Transverse colon (tissue), 4 donors: Measurements from ENCODE around the gene CACNB2. TPM values are rescaled to one million over a fixed set of nuclear protein-coding genes. Genes with fewer than 3 reads are reported as not detected.
A peak's percentile ranks its signal among the peaks of the same experiment; 100 is the strongest.

Experiments
- DNase-seq: peaks from one replicate; pipeline ENCODE4 v3.0.0-alpha.2; 2019
- H3K27ac ChIP-seq, 4 donors: fragments of 200-600 bp; sonication (generic); 2 replicates each; pipeline ENCODE4 v1.5.1; 2016 to 2018; ENCODE audit warnings: inconsistent platforms in 4 of 4
- H3K27me3 ChIP-seq: fragments of 200-600 bp; sonication (generic); 2 replicates; pipeline ENCODE4 v1.5.1; 2017; ENCODE audit warnings: inconsistent platforms
- H3K36me3 ChIP-seq, 4 donors: fragments of 200-600 bp; sonication (generic); 2 replicates each; pipeline ENCODE4 v1.5.1; 2017 to 2019; ENCODE audit warnings: inconsistent platforms in 4 of 4
- H3K4me1 ChIP-seq, 4 donors: fragments of 200-600 bp; sonication (generic); 2 replicates each; pipeline ENCODE4 v1.5.1; 2017 to 2020; ENCODE audit warnings: inconsistent platforms in 4 of 4
- H3K4me3 ChIP-seq, 4 donors: fragments of 200-600 bp; sonication (generic); 1 replicate in 1 of 4; 2 replicates in 3 of 4; pipeline versions ENCODE4 v1.5.1 to v1.6.1; 2017 to 2019; ENCODE audit warnings: inconsistent platforms in 4 of 4
- H3K9me3 ChIP-seq, 2 donors: fragments of 200-600 bp; sonication (generic); 2 replicates each; pipeline ENCODE4 v1.5.1; 2017 to 2019; ENCODE audit warnings: inconsistent platforms in 2 of 2
- EP300 ChIP-seq: sonication (generic); formaldehyde crosslinking; IDR thresholded peaks from one replicate; pipeline ENCODE4 v1.6.1; 2017; ENCODE audit warnings: antibody characterized with exemption, low read depth
- POLR2A ChIP-seq: fragments of 450-650 bp; IDR thresholded peaks from one replicate; pipeline ENCODE4 v1.6.1; 2016; ENCODE audit warnings: antibody characterized with exemption, mild to moderate bottlenecking, moderate library complexity
- POLR2AphosphoS5 ChIP-seq, 3 donors: sonication (generic); formaldehyde crosslinking; IDR thresholded peaks; one replicate each; pipeline ENCODE4 v1.6.1; 2016; ENCODE audit warnings: antibody characterized with exemption in 3 of 3
- WGBS, 2 donors: methylation state at CpG; one replicate each; pipeline ENCODE4 v1.1.5; 2018; ENCODE audit warnings: low coverage in 1 of 2; 5-methylcytosine and 5-hydroxymethylcytosine counted together
- in situ Hi-C, 4 donors: fragments of 200-750 bp; cut with MboI; loops; one replicate each; pipeline versions ENCODE4 v1.15.0 to v1.15.1; 2017; ENCODE audit warnings: low sequenced_read_pairs in 3 of 4, low pct_ligation_motif_present in 1 of 4, low pct_unique_long_range_greater_than_20kb in 1 of 4
- intact Hi-C: fragments of 100-400 bp; cut with DNase I; formaldehyde crosslinking; loops from one replicate; pipeline ENCODE4 v1.15.1; 2023; ENCODE audit warnings: low total_unique reads
- total RNA-seq, 4 donors: library from RNA; depleted of rRNA; stranded (reverse); fragments of >200 nt; gene quantifications; one replicate each; pipeline ENCODE4 v1.1.0, GENCODE V29; 2016
- TF ChIP-seq, protein P1 (sequence below), 5 experiments: fragments of 200-600 bp in 3 of 5; fragments of 450-650 bp in 2 of 5; sonication (generic) in 3 of 5; IDR thresholded peaks; 1 replicate in 2 of 5; 2 replicates in 3 of 5; pipeline ENCODE4 v1.5.1; 2016 to 2017; ENCODE audit warnings: antibody characterized with exemption in 5 of 5, inconsistent platforms in 3 of 5, mild to moderate bottlenecking in 2 of 5, moderate library complexity in 1 of 5

The CACNB2 gene
- total RNA-seq, 4 donors from 2014 or later: 16.2 to 338 (median 23.7) TPM

DNA sequence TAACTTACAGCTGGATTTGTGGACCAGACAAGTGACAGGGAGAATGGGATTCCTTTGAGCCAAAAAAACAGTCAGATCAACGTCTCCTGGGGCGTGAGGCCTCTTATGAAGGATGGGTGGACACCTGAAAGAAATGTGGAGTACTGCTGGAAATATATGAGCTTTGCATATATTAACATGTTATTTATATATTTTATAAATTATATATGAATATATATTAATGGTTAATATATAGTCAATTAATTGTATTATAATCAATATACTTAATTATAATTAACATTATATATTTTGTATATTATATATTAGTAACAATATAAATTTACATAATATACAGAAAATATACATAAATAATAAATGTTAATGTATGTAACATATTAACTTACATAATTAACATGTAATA is 57.5 kb downstream of the CACNB2 start:
- Histone ChIP-seq H3K4me1 (peaks cover 0 to 30% (median 11%) of the 10 kb centered on the region in 4 donors), H3K9me3 (no peaks in the 10 kb centered on the region), H3K27ac (peak overlapping the region in 3 of 4 donors; percentile 67 to 83 (median 71)), H3K27me3 (no peaks in the 10 kb centered on the region), H3K36me3 (no peaks in the 10 kb centered on the region), H3K4me3 (no peak overlapping the region)
- in situ Hi-C loops: no loop called here
- TF ChIP-seq EP300 (no peak), POLR2AphosphoS5 (IDR thresholded peaks at IDR 0.05) (no peak), POLR2A (no peak)
- TF ChIP-seq, protein P1, sequence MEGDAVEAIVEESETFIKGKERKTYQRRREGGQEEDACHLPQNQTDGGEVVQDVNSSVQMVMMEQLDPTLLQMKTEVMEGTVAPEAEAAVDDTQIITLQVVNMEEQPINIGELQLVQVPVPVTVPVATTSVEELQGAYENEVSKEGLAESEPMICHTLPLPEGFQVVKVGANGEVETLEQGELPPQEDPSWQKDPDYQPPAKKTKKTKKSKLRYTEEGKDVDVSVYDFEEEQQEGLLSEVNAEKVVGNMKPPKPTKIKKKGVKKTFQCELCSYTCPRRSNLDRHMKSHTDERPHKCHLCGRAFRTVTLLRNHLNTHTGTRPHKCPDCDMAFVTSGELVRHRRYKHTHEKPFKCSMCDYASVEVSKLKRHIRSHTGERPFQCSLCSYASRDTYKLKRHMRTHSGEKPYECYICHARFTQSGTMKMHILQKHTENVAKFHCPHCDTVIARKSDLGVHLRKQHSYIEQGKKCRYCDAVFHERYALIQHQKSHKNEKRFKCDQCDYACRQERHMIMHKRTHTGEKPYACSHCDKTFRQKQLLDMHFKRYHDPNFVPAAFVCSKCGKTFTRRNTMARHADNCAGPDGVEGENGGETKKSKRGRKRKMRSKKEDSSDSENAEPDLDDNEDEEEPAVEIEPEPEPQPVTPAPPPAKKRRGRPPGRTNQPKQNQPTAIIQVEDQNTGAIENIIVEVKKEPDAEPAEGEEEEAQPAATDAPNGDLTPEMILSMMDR (IDR thresholded peaks at IDR 0.05): no peak
- intact Hi-C loops: loop anchor here (5.0 kb wide), 1 partner anchor 40 kb away; no protein-coding TSS in a partner anchor
- 74 to 75% methylated on average over 2 of the region's 2 CpGs for WGBS, 2 donors
- no peak for DNase-seq

DNA sequence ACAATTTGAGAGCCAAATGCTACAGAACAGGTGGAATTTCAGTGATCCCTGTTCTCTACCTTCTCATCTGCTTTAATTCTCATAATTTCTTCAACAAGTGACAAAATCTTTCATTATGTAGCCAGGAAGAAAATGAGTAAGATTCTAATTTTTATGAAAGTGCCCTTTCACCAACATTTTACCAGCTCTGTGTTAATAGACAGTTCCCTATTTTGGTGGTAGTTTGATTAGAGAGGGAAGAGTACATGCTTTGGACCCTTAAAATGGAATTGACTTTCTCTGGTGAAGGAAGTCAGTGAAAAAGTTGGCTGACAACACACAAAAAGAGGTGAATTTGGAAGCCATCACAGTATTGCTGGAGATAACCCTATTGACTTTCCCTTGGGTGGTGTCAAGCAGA is 61.7 kb downstream of the CACNB2 start:
- H3K4me1 ChIP-seq: peaks cover 0 to 22% (median 14%) of the 10 kb centered on the region in 4 donors
- peak overlapping the region; percentile 49 to 79 (median 68) for H3K27ac ChIP-seq
- no peak for DNase-seq
- intact Hi-C loops (no loop called here), in situ Hi-C loops (no loop called here)
- no peak overlapping the region for H3K4me3 ChIP-seq
- no peaks in the 10 kb centered on the region for H3K36me3 ChIP-seq
- TF ChIP-seq, protein P1 (IDR thresholded peaks at IDR 0.05): no peak
- TF ChIP-seq POLR2A: no peak
- no peaks in the 10 kb centered on the region for H3K27me3 ChIP-seq
- no peaks in the 10 kb centered on the region for H3K9me3 ChIP-seq

DNA sequence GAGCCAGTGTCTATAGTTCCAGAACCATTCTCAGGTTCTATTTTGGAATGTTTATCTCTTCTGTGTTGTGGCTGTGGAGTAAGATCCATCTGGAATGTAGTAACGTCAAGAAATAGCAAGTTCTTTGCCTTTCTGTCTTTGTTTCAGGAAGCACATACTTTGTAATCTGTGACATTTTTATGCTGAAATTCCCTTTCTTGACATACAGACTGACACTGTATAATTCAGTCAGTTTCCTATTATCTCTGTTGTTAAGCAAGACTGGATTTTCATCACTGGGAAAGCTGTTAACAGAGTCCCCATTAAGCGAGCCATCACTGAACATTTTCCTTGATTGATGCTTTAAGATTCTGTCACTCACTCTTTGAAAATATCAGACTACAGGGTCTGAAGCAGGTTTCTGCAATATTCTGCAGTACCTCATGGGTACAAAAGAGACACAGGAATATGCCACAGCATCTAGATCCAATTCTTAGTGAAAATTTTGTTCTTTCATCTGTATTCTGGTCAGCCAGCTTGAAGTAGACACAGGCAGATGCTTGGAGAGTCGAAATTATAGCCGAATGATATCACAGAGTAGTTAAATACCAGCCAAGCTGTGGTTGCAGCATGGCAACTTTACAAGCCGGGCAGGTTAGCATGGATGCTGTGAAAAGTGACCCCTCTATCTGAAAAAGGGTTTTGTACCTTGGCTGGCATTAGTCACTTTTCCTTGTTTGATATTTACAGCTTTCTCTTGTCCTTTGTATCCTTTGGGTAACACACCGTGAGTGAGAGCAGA is 62.6 kb downstream of the CACNB2 start:
- intact Hi-C loops (no loop called here), in situ Hi-C loops (no loop called here)
- WGBS, 2 donors: 53 to 62% methylated on average over 3 to 6 of the region's 6 CpGs
- H3K36me3 ChIP-seq: no peaks in the 10 kb centered on the region
- no peak for DNase-seq
- H3K4me3 ChIP-seq: no peak overlapping the region
- TF ChIP-seq EP300 (no peak), POLR2AphosphoS5 (IDR thresholded peaks at IDR 0.05) (no peak), POLR2A (no peak)
- TF ChIP-seq, protein P1 (IDR thresholded peaks at IDR 0.05): no peak
- H3K9me3 ChIP-seq: no peaks in the 10 kb centered on the region
- H3K4me1 ChIP-seq: peaks cover 0 to 15% (median 11%) of the 10 kb centered on the region in 4 donors
- H3K27me3 ChIP-seq: no peaks in the 10 kb centered on the region
- peak overlapping the region; percentile 49 to 79 (median 68) for H3K27ac ChIP-seq

DNA sequence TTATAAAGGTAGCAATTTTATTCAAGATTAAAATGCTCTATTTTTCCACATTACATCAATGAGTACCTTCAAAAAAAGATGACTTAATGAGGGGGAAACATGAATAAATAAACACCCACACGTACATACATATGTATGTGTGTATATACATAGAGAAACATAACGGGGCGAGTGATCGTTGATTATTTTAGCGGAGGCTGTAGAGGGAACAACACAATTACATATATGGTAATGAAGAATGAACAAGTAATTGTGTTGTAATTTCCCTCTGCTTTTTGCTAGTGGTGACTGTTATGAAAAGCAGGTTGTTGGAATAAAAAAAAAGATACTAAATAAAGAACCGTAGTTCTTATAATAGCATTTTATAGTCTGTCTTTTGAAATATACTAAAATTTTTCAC is 63.2 kb downstream of the CACNB2 start:
- WGBS, 2 donors: 45 to 61% methylated on average over 6 of the region's 6 CpGs
- Histone ChIP-seq H3K4me1 (peaks cover 0 to 15% (median 11%) of the 10 kb centered on the region in 4 donors), H3K4me3 (no peak overlapping the region), H3K9me3 (no peaks in the 10 kb centered on the region), H3K36me3 (no peaks in the 10 kb centered on the region), H3K27me3 (no peaks in the 10 kb centered on the region), H3K27ac (peak overlapping the region; percentile 49 to 79 (median 68))
- intact Hi-C loops (no loop called here), in situ Hi-C loops (no loop called here)
- TF ChIP-seq, protein P1 (IDR thresholded peaks at IDR 0.05): no peak
- TF ChIP-seq POLR2A: no peak
- DNase-seq: no peak
